Stimulated activated CD4-positive, alpha-beta T cell treated with anti-CD3 and anti-CD28 coated beads, Interleukin-4, amount 100 ng/mL, for 1 hour (primary cell): ENCODE data around the gene ACBD6.
"Not testable (repeated sequence)": the region's sequence is repeated elsewhere in the genome, so short reads cannot be mapped to it uniquely, and the experiment has no call there.

Experiments
- DNase-seq: peaks from one replicate; pipeline ENCODE4 v3.0.0-alpha.2; 2020

ACBD6 gene, protein sequence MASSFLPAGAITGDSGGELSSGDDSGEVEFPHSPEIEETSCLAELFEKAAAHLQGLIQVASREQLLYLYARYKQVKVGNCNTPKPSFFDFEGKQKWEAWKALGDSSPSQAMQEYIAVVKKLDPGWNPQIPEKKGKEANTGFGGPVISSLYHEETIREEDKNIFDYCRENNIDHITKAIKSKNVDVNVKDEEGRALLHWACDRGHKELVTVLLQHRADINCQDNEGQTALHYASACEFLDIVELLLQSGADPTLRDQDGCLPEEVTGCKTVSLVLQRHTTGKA

DNA sequence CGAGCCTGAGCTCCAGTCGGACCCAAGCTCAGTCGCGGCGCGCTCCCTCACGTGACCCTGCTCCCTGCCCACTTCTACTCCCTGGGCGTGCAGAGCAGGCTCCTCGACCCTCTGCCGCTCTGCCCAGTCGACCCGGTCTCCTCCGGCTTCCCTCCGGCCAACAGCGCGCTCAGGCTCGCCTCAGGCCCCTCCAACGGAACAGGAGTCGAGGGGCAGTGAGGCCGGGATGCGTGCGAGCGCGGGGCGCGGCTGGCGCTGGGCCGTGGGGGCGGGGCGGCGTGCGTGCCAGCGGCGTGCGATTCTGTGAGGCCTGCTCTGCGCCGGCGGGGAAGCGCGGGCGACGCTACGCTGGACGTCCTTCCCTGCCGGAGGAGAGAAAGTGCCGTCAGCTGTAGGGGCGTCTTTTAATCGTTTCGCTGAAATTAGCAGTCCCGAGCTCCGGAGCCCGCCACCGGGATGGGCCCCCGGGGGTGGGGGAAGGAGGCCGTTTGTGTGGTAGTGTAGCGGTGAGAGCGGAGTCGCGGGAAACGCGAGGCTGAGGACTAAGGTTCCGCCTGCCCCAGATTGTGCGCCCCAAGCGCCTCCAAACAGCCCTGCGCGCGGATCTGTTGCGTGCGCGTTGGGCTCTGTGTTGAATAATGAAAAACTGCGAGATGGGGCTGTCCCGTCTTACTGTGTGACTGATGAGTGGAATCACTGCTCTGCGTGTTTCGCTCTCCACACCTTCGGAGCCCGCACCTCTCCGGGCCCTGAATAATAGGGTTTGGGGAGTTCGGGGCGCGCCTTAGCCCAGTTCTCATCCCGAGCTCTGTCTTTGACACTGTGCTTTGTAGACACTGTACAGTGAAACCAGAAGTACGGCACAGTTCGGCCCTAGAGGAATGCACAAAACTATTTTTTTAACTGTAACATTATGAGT is at the start of gene ACBD6:
Gene ACBD6 (minus strand): TSS at position 217 of the 919 bp plus-strand sequence. CDS start 311 bp downstream, outside the sequence.
- peak; percentile 88 for DNase-seq

DNA sequence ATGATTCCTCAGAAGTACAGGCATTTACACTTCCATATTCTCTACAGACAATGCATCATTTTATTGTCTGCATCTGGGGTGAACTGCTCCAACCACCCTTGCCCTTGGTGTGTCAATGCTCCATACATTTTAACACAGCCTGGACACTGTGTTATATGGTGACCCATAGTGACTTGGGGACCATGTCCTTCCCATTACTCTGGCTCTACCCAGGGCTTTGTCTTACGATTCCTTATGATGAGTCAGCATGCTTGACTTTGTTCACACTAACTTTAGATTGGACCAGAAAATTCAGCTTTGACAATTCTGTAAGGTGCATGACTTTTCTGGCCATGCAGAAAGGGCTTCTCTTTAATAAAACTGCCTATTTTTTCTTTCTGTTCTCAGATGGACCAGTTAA is 49.6 kb upstream of the ACBD6 start:
- DNase-seq: no peak

DNA sequence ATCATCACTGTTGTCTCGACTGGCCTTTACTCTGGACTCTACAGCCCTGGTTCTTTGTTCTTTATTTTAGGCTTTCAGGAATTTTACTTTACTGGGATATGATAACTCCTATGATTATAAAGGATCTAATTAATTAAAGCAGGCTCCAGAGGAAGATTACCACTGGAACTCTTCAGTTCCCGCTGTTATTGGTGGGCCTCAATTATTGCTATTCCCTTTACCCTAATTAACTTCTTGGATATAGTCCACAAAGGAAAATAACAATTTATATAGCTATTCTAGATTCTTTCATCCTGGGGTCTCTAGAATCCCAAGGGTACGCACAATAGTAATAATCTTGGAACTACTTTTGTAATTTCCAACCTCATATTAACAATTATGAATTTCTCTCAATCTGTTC is 47.9 kb upstream of the ACBD6 start:
- DNase-seq: no peak

DNA sequence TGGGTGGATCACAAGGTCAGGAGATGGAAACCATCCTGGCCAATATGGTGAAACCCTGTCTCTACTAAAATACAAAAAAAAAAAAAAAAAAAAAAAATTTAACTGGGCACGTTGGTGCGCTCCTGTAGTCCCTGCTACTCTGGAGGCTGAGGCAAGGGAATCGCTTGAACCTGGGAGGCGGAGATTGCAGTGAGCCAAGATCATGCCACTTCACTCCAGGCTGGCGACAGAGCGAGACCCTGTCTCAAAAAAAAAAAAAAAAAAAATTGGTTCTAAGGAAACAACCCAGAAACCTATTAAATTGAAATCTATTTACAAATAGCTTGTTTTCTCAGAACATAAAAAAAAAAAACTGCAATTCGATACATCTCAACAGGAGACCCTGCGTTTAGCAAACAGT is 47.4 kb upstream of the ACBD6 start:
- not testable (repeated sequence) for DNase-seq

DNA sequence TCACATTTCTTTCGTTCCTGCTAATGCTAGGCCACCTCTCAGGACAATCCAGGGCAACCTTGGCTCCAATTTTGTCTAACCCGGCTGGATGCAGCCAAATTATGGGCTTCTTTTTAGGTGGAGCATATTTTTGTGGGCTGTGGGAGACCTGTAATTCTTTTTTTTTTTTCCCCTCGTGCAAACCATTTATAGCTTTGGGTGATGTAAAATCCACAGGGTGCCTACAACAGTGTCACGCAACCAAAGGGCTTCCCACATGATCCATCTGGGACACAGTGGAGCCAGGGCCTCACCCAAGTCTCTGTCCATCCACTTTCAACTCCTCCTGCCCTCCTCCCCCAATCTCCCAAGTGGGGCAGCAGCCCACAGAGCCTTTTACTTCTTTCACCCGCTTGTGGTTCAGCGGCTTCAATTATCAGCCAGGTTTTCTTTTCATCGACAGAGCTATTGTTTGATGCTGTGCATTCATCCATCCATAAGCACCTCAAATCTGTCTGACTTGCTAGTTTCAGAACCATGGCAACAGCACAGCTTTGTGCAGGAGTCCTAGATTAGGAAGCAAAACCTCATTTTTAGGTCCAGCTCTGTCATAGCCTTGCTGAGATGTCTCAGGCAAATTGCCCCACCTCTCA is 46.4 kb upstream of the ACBD6 start:
- no peak for DNase-seq

DNA sequence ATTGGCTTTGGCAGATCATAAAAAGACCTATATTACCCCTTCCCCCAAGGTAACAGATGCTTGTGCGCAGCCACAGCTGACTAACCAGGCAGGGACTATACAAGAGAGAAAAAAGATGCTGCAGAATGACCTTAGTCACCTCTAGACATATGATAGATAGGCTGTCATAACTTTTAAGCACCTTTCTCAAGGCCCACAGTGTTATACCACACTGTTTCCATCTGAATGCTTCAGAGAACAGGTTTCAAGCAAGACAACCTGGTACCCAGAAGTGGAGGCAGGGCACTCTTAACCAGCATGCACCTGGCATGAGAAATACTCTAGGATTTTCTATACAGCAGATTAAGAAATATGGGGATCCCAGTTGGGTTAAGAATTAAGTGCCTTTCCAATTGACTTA is 43.6 kb upstream of the ACBD6 start:
- DNase-seq: no peak

DNA sequence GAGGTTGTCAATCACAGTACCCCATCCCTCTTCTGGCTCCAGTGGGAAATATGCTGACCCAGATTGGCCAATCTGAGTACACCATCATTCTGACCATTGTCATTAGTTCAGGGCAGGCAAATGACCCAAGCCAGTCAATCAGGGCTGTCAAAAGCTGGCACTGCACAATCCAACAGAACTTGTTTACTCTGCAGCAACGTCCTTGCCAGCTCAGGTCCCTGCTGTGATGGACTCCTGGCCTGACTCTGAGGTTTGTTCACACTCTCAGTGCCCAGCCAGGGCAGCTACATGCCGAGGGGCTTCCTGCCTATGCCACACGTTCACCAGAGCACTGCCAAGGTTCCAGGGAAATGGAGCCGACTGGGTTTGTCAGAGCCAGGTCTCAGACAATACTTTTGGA is 41.7 kb upstream of the ACBD6 start:
- no peak for DNase-seq

DNA sequence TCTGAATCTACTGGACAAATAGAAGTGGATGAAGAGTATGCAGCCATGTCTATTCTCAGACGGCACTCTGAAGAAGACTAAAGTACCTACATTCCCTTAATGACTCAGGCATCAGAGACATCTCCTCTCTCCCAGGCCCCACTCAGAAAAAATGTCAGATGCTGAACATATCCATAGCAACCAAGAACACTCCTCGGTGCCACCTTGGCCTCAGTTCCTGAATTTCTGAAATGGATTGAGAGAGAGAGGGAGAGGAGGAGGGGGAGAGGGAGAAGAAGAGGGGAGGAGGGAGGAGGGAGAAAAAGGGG is 40.4 kb upstream of the ACBD6 start:
- no peak for DNase-seq

DNA sequence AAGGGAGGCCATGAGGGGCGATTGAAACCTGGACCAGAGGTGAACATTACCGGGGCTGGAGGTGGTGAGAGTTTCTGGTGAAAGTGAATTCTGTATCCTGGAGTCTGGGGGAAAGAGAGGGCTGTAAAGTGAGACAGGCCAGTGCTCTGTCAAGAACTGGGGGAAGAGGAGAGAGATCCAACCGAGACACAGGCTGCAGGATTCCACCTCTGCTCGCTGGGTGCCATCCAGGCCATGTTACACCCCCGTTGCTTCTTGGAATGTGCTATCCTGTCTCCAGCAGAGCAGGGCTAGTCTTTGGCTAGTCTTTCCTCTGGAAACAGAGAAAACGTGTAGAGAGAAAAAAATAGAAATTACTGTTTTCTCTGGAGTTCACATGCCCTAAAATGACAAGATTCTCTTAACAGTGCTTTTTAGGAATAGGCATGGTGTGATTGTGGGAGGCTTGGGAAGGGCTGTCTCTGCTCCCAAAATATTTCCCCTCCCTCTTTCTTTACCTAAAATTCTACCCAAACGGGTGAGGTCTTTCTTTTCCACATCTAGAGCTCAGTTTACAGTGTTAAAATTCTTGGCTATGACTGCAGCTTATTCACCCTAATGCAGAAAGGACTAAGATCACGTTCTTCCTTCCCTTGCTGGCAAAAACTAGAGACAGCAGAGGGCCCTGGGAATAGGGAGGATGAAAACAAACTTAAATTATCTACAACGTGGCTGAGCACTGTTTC is 39.9 kb upstream of the ACBD6 start:
- no peak for DNase-seq

DNA sequence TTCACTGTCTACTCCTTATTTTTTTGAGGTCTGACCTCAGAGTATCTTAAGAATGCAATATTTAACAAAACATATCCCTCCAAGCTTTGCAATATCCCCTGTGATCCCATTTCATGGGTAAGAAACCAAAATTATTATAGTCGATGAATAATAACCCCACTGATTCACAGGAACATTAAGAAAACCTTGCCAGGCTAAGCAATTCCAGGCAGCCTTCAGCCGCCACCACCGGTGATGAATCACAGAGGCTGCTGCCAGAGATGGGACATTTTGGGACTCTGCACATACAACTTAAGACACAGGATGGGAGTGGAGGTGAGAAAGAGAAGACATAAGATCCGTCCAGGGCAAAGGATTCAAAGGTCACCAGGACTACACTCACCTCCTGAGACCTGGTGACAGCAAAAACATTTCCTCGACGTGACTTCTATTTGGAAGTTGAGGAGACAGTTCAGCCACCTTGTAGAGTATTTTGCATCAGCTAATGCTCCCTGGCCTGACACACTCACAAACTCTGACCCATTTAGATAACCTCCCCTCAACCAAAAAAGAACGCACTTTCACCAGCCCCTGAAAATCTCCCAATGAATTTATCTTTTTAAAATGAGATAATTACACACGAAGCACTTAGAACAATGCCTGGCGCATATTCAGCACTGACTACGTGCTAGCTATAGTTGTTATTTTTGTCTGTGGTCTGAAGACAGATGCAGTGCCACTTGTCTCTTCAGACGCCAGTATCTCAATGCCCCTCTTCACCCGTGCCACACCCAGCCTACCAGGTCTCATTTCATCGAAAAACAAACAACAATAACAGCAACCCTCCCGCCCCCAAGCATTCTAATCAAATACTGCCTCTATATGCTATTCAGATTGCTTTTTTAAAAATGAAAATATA is 38.6 kb upstream of the ACBD6 start:
- DNase-seq: no peak

DNA sequence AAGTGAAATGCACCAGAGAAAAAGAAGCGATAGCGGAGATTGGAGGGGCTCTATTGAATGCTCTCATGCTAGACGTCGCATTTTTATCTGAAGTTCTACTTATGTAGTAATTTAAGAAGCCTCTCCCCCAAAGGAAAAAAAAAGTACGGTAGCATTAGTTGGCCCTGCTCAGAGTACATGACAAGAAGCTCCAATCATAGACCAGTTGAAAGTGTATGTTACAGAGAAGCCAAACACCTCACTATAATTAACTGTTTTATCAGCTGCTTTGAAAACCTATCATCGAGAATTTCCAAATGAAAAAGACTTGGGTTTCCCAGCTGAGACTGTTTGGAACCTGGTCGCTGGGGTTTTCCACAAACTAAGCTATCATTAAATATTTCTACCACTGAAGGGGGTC is 36.8 kb upstream of the ACBD6 start:
- DNase-seq: no peak

DNA sequence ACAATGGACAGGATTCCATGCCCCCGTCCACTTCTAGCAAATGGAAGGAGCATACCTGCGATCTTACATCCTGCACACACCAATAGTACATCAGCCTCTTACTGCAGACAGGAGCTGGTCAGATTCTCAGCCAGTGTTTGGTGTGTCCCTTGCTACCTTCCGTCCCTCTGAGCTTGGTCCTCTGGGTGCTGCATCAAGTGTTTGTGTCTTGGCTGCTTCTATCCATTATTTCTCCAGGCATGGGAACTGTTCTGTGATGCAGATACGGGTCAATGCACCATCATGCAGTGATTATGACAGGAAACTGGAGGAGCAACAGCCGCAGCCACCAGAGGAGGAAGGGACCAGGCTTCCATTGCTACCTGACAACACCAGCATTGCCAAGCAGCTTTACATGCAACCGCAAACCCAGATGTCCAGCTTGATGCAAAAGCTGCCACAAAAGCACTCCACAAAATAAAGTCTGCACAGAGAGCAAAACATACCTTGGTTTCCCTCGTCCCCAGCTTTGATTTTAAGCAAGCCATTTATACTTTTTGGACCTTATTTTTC is 34.5 kb upstream of the ACBD6 start:
- DNase-seq: no peak

DNA sequence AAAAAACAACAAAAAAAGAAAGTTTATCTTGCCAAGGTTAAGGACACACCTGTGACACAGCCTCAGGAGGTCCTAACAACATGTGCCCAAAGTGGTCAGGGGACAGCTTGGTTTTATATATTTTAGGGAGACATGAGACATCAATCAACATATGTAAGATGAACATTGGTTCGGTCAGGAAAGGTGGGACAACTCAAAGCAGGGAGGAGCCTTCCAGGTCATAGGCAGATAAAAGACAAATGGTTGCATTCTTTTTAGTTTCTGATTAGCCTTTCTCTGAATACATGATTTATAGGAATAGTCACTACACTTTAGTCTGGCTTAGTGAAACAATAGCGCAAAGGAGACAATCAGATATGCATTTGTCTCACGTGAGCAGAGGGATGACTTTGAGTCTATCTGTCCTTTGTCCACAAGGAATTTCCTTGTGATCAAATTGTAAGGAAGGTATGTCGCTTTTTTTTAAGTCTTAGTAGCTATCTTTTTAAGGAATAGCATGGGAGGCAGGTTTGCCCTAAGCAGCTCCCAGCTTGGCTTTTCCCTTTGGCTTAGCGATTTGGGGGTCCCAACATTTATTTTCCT is 33.1 kb upstream of the ACBD6 start:
- DNase-seq: no peak

DNA sequence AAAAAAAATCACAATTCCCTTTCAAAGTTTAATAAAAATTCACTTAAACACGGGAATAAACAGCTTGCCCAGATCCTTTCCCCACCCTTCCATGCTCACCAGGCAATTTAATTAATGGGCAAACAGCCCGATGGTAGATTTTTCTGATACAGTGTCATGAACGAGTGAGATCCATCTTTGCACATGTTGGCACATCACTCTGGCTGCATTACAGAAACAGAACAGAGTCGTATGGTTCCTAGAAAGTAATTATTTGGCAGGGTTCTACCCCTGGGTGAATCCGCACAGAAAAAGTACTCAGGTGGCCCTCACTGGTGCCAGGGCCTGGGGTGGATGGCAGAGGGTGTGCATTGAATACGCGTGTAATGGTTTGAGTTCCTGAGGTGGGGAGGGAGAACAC is 31.8 kb upstream of the ACBD6 start:
- no peak for DNase-seq

DNA sequence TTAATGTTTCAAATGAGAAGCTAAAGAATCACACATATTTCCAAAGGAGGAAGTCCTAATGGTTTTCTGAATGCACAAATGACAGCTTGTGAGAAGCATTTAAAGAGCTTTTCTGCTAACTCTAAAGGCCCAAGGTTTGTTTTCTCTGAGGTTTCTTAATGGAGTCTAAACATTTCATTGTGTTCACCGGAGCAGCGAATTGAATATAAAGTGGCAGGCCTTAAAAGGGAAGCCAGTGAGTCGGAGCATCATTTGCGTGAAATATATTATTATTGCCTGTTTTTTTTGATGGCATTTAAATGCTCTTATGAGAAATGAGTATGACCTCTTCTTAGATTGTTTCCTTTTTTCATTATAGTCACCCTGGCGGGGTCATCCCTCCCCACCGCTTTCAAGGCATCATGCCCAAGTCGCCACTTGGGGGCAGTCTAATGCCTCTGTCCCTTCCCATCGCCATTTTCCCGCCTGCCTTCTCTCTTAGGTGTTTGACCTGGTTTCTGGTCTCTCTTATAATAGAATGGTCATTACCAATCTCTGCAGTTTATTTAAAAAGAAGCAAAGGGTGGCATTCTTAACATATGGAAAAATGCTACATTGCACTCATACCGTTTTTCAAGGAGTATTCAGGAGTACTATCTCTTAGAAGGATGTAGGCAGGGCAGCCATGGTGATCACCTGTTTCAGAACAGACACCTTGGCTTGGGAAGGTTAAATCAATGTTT is 31.1 kb upstream of the ACBD6 start:
- DNase-seq: peak; percentile 67

DNA sequence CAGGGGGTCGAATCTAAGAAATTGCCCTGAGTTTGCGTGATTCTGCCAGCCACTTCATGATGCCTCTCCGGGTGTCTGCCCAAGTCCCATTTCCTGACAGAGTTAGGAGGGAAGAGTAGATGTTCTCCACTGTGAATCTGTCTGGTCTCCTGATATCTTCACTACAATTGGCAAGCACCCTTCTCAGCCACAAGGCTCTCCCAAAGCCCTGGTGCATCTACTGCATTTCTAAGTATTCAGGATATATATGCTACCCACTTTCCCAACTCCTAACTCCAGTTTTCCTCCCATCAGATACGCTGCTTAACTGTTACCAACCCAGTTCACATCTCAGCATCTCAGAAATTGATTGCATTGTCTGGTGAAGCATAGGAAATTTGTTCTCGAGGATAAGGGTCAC is 30.5 kb upstream of the ACBD6 start:
- DNase-seq: no peak

DNA sequence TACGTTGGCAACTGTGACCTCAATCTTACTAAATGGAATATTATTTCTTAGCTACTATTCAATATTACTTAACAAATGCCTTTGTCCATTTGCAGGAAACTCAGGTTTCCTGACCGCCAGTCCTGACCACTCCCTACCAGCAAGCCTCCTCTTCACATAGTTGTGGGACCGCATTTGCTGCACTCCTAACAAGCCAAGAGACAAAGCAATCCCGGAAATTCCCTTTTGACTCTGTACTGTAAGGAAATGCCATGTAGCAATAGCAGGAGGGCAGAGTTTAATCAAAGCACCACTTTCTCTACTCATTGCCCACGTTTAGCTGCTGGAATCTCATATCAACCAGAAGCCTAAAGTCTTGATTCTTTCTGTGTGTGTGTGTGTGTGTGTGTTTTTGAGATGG is 28.1 kb upstream of the ACBD6 start:
- no peak for DNase-seq

DNA sequence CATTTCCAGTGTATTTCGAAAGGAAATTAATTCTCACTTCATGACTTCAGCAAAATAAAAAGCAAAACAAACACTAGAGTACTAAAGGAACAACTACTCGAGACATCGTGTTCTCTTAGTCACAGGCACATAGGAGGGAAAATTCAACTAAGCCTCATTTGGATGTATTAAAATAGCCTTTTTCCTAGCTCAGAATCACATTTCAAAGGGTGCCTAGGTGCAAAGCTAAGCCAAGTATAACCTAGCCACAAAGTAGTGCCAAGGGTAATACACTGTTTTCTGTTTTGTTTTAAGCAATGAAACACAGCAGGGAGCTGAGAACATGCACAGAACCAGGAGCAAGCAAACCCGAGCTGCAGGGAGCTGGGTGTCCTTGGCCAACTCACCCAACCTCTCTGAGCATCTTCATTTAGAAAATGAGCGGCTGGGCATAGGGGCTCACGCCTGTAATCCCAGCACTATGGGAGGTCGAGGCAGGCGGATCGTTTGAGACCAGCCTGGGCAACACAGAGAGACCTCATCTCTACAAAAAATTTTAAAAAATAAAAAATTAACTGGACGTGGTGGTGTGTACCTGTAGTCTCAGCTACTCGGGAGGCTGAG is 26.6 kb upstream of the ACBD6 start:
- DNase-seq: no peak

DNA sequence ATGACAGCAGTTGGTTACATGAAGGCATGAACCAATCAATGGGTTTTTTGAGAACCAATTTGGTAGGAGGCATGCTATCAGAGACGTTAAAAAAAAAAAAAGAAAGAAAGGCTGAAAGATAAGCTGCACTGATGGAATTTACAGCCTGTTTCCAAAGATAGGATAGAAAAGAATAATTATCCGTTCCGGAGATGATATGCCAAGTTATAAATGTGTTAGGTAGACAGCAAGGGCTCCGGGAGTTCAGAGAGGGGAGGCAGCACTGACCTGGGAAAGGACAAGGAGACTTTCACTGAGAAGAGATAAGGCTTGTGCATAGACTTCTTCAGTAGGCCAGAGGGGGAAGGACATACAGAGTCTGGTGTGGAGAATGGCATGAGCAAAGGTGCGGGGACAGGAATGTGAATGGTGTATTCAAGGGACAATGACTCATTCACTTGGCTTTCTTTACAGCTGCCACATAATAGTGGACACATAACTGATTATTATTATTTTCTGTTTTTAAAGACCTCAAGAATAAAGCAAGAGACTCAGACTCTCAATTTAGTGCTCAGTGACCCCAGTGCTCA is 24.8 kb upstream of the ACBD6 start:
- no peak for DNase-seq

DNA sequence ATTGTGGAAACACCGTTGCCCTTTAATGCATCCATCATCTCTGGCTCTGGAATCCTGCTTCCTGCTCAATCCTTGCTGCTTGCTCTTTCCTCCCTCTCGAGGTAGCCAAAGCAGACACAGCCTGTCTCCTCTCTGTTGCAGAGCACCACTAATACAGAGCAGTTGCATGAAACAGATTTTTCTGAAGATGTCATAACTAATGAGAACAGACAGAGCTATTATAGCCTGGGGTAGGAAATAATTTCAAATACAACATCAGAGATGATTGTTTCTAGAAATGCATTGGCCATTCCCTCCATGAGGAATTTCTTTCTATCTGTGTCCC is 23.3 kb upstream of the ACBD6 start:
- DNase-seq: no peak
